NCI-H82 treated with DMSO at 0.1 percent for 48 hours (cell line): Measurements from ENCODE around the gene RALBP1.
"Not testable (repeated sequence)": the region's sequence is repeated elsewhere in the genome, so short reads cannot be mapped to it uniquely, and the experiment has no call there.

Experiments
- DNase-seq: peaks from one replicate; lab custom pipeline; 2025; ENCODE audit not compliant: unreplicated experiment; lab: John Stamatoyannopoulos, UW

Gene RALBP1

GRCh38 chr18:9474983-9475642, at the start of gene RALBP1:
Gene RALBP1 (plus strand): TSS chr18:9475513. CDS start chr18:9513046, 37,533 bp downstream.
- peak; percentile 92 for DNase-seq

- no peak for DNase-seq
Observed at GRCh38 chr18:9426753-9427152, 48.6 kb upstream of the RALBP1 start.

- DNase-seq: no peak
Observed at GRCh38 chr18:9428301-9428706, 47.0 kb upstream of the RALBP1 start.

- no peak for DNase-seq
Observed at GRCh38 chr18:9428862-9429661, 46.3 kb upstream of the RALBP1 start.

GRCh38 chr18:9429662-9429993, 45.7 kb upstream of the RALBP1 start:
- no peak for DNase-seq

- DNase-seq: not testable (repeated sequence)
Observed at GRCh38 chr18:9430315-9430714, 45.0 kb upstream of the RALBP1 start.

- no peak for DNase-seq
Observed at GRCh38 chr18:9431296-9431695, 44.0 kb upstream of the RALBP1 start.

- DNase-seq: not testable (repeated sequence)
Observed at GRCh38 chr18:9433122-9433521, 42.2 kb upstream of the RALBP1 start.

- DNase-seq: peak; percentile 68
Observed at GRCh38 chr18:9433671-9434121, 41.6 kb upstream of the RALBP1 start.

- peak; percentile 45 for DNase-seq
Observed at GRCh38 chr18:9434122-9434701, 41.1 kb upstream of the RALBP1 start.

- DNase-seq: no peak
Observed at GRCh38 chr18:9435041-9435440, 40.3 kb upstream of the RALBP1 start.

GRCh38 chr18:9436206-9436929, 38.9 kb upstream of the RALBP1 start:
- no peak for DNase-seq

- DNase-seq: no peak
Observed at GRCh38 chr18:9437021-9437437, 38.3 kb upstream of the RALBP1 start.

GRCh38 chr18:9437672-9438071, 37.6 kb upstream of the RALBP1 start:
- no peak for DNase-seq

- no peak for DNase-seq
Observed at GRCh38 chr18:9441061-9441460, 34.3 kb upstream of the RALBP1 start.

GRCh38 chr18:9444549-9444948, 30.8 kb upstream of the RALBP1 start:
- no peak for DNase-seq

- DNase-seq: no peak
Observed at GRCh38 chr18:9446839-9447238, 28.5 kb upstream of the RALBP1 start.

- no peak for DNase-seq
Observed at GRCh38 chr18:9447334-9447733, 28.0 kb upstream of the RALBP1 start.

- no peak for DNase-seq
Observed at GRCh38 chr18:9449600-9450414, 25.5 kb upstream of the RALBP1 start.

- not testable (repeated sequence) for DNase-seq
Observed at GRCh38 chr18:9450920-9451319, 24.4 kb upstream of the RALBP1 start.

GRCh38 chr18:9453283-9453682, 22.0 kb upstream of the RALBP1 start:
- DNase-seq: no peak
